Measurements from ENCODE around the gene CIART.
"Not testable (repeated sequence)": the region's sequence is repeated elsewhere in the genome, so short reads cannot be mapped to it uniquely, and the experiment has no call there.

The CIART gene

GRCh38 chr1:150261367-150261766 lies 21.0 kb upstream of the CIART start:
- no peak for DNase-seq (ENCODE audit: low read depth)

GRCh38 chr1:150262388-150263320 lies 19.7 kb upstream of the CIART start:
- no peak for DNase-seq (ENCODE audit: low read depth)

GRCh38 chr1:150263549-150263948 lies 18.8 kb upstream of the CIART start:
- DNase-seq (ENCODE audit: low read depth), result no peak

GRCh38 chr1:150267896-150268295 lies 14.5 kb upstream of the CIART start:
- DNase-seq (ENCODE audit: low read depth), result no peak

- peak; percentile 64 for DNase-seq (ENCODE audit: low read depth)
Observed at GRCh38 chr1:150268340-150268704, 14.0 kb upstream of the CIART start.

- DNase-seq (ENCODE audit: low read depth), result peak; percentile 99
Observed at GRCh38 chr1:150268705-150269403, 13.5 kb upstream of the CIART start, which contains the start of gene APH1A. Gene APH1A (minus strand): TSS chr1:150269016. CDS start chr1:150268810, 206 bp downstream.

GRCh38 chr1:150269451-150269850 lies 12.9 kb upstream of the CIART start:
- no peak for DNase-seq (ENCODE audit: low read depth)

- no peak for DNase-seq (ENCODE audit: low read depth)
Observed at GRCh38 chr1:150271291-150271959, 10.9 kb upstream of the CIART start.

- no peak for DNase-seq (ENCODE audit: low read depth)
Observed at GRCh38 chr1:150273311-150273710, 9.0 kb upstream of the CIART start.

- no peak for DNase-seq (ENCODE audit: low read depth)
Observed at GRCh38 chr1:150280138-150280707, 2.1 kb upstream of the CIART start.

- peak; percentile 85 for DNase-seq (ENCODE audit: low read depth)
Observed at GRCh38 chr1:150281221-150281757, 1.1 kb upstream of the CIART start.

GRCh38 chr1:150282558-150282958 lies 204 bp downstream of the CIART start:
- no peak for DNase-seq (ENCODE audit: low read depth)

- no peak for DNase-seq (ENCODE audit: low read depth)
Observed at GRCh38 chr1:150283260-150283659, 906 bp downstream of the CIART start.

GRCh38 chr1:150288382-150288781 lies 6.0 kb downstream of the CIART start:
- DNase-seq (ENCODE audit: low read depth), result no peak

GRCh38 chr1:150288822-150289221 lies 6.5 kb downstream of the CIART start:
- DNase-seq (ENCODE audit: low read depth), result no peak

- peak; percentile 94 for DNase-seq (ENCODE audit: low read depth)
Observed at GRCh38 chr1:150293433-150294253, 11.3 kb downstream of the CIART start, which contains the start of gene MRPS21. Gene MRPS21 (plus strand): TSS chr1:150293861. CDS start chr1:150294367, 506 bp downstream.

- peak; percentile 39 for DNase-seq (ENCODE audit: low read depth)
Observed at GRCh38 chr1:150295476-150295875, 13.1 kb downstream of the CIART start.

- DNase-seq (ENCODE audit: low read depth), result no peak
Observed at GRCh38 chr1:150299716-150300115, 17.4 kb downstream of the CIART start.

GRCh38 chr1:150302338-150302737 lies 20.0 kb downstream of the CIART start:
- no peak for DNase-seq (ENCODE audit: low read depth)

- no peak for DNase-seq (ENCODE audit: low read depth)
Observed at GRCh38 chr1:150302902-150303301, 20.5 kb downstream of the CIART start.

- DNase-seq (ENCODE audit: low read depth), result not testable (repeated sequence)
Observed at GRCh38 chr1:150308585-150308984, 26.2 kb downstream of the CIART start.

Measured in ELR (cell line).